HG03575 (cell line): Measurements from ENCODE around the gene OR9A4.

Experiments
- ATAC-seq: cut with Tn5 transposase; IDR thresholded peaks from one replicate; pipeline ENCODE4 v1.9.1; 2021; ENCODE audit not compliant: unreplicated experiment, insufficient number of reproducible peaks, low FRiP score; ENCODE audit errors: extremely low read depth

The OR9A4 gene

GRCh38 chr7:141943846-141944245, 27.6 kb downstream of the OR9A4 start:
- no peak for ATAC-seq

- ATAC-seq, result no peak
These were observed 28.6 kb downstream of the OR9A4 start for GRCh38 chr7:141944811-141945210.

GRCh38 chr7:141945356-141945755, 29.2 kb downstream of the OR9A4 start:
- ATAC-seq, result no peak

GRCh38 chr7:141946796-141947195, 30.6 kb downstream of the OR9A4 start, which contains the start of gene CLEC5A:
TSS of gene CLEC5A (minus strand) at chr7:141946974. CDS start at chr7:141946292, 682 bp downstream.
- no peak for ATAC-seq

GRCh38 chr7:141949021-141949420, 32.8 kb downstream of the OR9A4 start:
- no peak for ATAC-seq

- no peak for ATAC-seq
These were observed 33.3 kb downstream of the OR9A4 start for GRCh38 chr7:141949451-141949850.

- no peak for ATAC-seq
These were observed 33.7 kb downstream of the OR9A4 start for GRCh38 chr7:141949911-141950310.

GRCh38 chr7:141950806-141951205, 34.6 kb downstream of the OR9A4 start:
- no peak for ATAC-seq

- no peak for ATAC-seq
These were observed 36.3 kb downstream of the OR9A4 start for GRCh38 chr7:141952461-141952860.

- ATAC-seq, result no peak
These were observed 38.1 kb downstream of the OR9A4 start for GRCh38 chr7:141954334-141954733.

GRCh38 chr7:141956084-141956483, 39.9 kb downstream of the OR9A4 start:
- ATAC-seq, result no peak

GRCh38 chr7:141960687-141961422, 44.7 kb downstream of the OR9A4 start:
- no peak for ATAC-seq
